Osteoblast (primary cell): Measurements from ENCODE around the gene MATR3. TPM values are rescaled to one million over a fixed set of nuclear protein-coding genes. Genes with fewer than 3 reads are reported as not detected.

Experiments used
- DNase-seq: peaks from one replicate; pipeline ENCODE4 v3.0.0; 2011; ENCODE audit warnings: low spot score, mixed read lengths; ENCODE audit not compliant: insufficient read length; ENCODE audit errors: missing footprints
- H2AFZ ChIP-seq: 2 replicates; pipeline ENCODE4 v1.6.0; 2011; ENCODE audit warnings: mild to moderate bottlenecking, low read length
- H3K27ac ChIP-seq: 2 replicates; pipeline ENCODE4 v1.5.1; 2011; ENCODE audit warnings: mild to moderate bottlenecking, low read depth, low read length, moderate library complexity
- H3K27me3 ChIP-seq: 2 replicates; pipeline ENCODE4 v1.6.0; 2012; ENCODE audit warnings: mild to moderate bottlenecking, control low read depth, inconsistent platforms, low read length, moderate library complexity; ENCODE audit not compliant: insufficient read depth
- H3K36me3 ChIP-seq: 2 replicates; pipeline ENCODE4 v1.5.1; 2011; ENCODE audit warnings: mild to moderate bottlenecking, low read length, control low read depth, moderate library complexity; ENCODE audit not compliant: insufficient read depth
- H3K4me1 ChIP-seq: 2 replicates; pipeline ENCODE4 v1.5.1; 2011; ENCODE audit warnings: mild to moderate bottlenecking, low read length, control low read depth, moderate library complexity; ENCODE audit not compliant: insufficient read depth
- H3K4me2 ChIP-seq: 2 replicates; pipeline ENCODE4 v1.6.0; 2011; ENCODE audit warnings: mild to moderate bottlenecking, low read length; ENCODE audit not compliant: insufficient read depth
- H3K4me3 ChIP-seq: fragments of 200-600 bp; sonication (generic); 3 replicates; pipeline ENCODE4 v1.5.1; 2012; ENCODE audit warnings: mild to moderate bottlenecking, low read length, inconsistent platforms; ENCODE audit not compliant: insufficient read depth
- H3K79me2 ChIP-seq: 2 replicates; pipeline ENCODE4 v1.6.0; 2012; ENCODE audit warnings: mild to moderate bottlenecking, low read length, control low read depth, inconsistent platforms; ENCODE audit not compliant: insufficient read depth
- H3K9me3 ChIP-seq: 2 replicates; pipeline ENCODE4 v1.5.1; 2011; ENCODE audit warnings: low read depth, low read length, control low read depth
- H4K20me1 ChIP-seq: 2 replicates; pipeline ENCODE4 v1.6.0; 2012; ENCODE audit warnings: mild to moderate bottlenecking, low read length, control low read depth; ENCODE audit not compliant: insufficient read depth
- total RNA-seq: library from RNA; depleted of rRNA; stranded (reverse); fragments of >200 nt; gene quantifications from 2 replicates; pipeline ENCODE4 v1.2.3, GENCODE V29; 2012
- TF ChIP-seq, protein P1 (sequence below): IDR thresholded peaks from 2 replicates; pipeline ENCODE4 v1.5.1; 2011; ENCODE audit warnings: mild to moderate bottlenecking, low read depth, low read length, moderate library complexity; ENCODE audit errors: extremely low read depth

Gene MATR3
- total RNA-seq, 1 donor, result 284 TPM

GRCh38 chr5:139298242-139298641, 4.7 kb downstream of the MATR3 start:
- H3K4me2 ChIP-seq, result peak overlapping the region; percentile 12
- H3K9me3 ChIP-seq, result no peaks in the 10 kb centered on the region
- no peak overlapping the region for H3K4me3 ChIP-seq
- H2AFZ ChIP-seq, result no peak overlapping the region
- peaks cover 87% of the 10 kb centered on the region for H4K20me1 ChIP-seq
- no peak overlapping the region for H3K27ac ChIP-seq
- no peak for DNase-seq
- H3K79me2 ChIP-seq, result peaks cover 98% of the 10 kb centered on the region
- H3K36me3 ChIP-seq, result no peaks in the 10 kb centered on the region
- H3K27me3 ChIP-seq, result no peaks in the 10 kb centered on the region
- TF ChIP-seq, protein P1, sequence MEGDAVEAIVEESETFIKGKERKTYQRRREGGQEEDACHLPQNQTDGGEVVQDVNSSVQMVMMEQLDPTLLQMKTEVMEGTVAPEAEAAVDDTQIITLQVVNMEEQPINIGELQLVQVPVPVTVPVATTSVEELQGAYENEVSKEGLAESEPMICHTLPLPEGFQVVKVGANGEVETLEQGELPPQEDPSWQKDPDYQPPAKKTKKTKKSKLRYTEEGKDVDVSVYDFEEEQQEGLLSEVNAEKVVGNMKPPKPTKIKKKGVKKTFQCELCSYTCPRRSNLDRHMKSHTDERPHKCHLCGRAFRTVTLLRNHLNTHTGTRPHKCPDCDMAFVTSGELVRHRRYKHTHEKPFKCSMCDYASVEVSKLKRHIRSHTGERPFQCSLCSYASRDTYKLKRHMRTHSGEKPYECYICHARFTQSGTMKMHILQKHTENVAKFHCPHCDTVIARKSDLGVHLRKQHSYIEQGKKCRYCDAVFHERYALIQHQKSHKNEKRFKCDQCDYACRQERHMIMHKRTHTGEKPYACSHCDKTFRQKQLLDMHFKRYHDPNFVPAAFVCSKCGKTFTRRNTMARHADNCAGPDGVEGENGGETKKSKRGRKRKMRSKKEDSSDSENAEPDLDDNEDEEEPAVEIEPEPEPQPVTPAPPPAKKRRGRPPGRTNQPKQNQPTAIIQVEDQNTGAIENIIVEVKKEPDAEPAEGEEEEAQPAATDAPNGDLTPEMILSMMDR, result no peak
- peaks cover 19% of the 10 kb centered on the region for H3K4me1 ChIP-seq

DNA sequence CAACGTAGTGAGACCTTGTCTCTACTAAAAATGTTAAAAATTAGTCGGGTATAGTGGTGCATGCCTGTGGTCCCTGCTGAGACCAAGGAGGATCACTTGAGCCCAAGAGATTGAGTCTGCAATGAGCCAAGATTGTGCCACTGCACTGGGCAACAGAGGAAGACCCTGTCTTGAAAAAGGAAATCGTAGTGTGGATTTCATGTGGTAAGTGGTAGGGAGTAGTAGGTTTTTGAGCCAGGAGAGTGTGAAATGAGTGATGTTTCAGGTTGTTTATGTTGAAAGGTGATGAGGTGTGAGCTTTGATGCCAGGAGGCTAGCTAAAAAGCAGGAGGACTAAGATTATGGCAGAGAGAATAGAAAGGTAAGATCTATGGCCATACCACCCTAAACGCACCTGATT, 5.9 kb downstream of the MATR3 start:
- H2AFZ ChIP-seq, result no peak overlapping the region
- peaks cover 98% of the 10 kb centered on the region for H4K20me1 ChIP-seq
- TF ChIP-seq, protein P1, result no peak

GRCh38 chr5:139301808-139302499, 8.4 kb downstream of the MATR3 start:
- no peaks in the 10 kb centered on the region for H3K9me3 ChIP-seq
- no peak for DNase-seq
- no peak overlapping the region for H3K4me3 ChIP-seq
- peaks cover 100% of the 10 kb centered on the region for H3K79me2 ChIP-seq
- TF ChIP-seq, protein P1, result no peak
- H3K4me2 ChIP-seq, result no peak overlapping the region
- no peaks in the 10 kb centered on the region for H3K27me3 ChIP-seq
- no peaks in the 10 kb centered on the region for H3K36me3 ChIP-seq
- peak overlapping the region; percentile 27 for H3K27ac ChIP-seq
- peaks cover 97% of the 10 kb centered on the region for H4K20me1 ChIP-seq
- H2AFZ ChIP-seq, result no peak overlapping the region
- peaks cover 15% of the 10 kb centered on the region for H3K4me1 ChIP-seq

More for the DNA sequence above, 5.9 kb downstream of the MATR3 start:
- Histone ChIP-seq H3K4me3 (no peak overlapping the region), H3K4me1 (peaks cover 23% of the 10 kb centered on the region), H3K27me3 (no peaks in the 10 kb centered on the region), H3K27ac (no peak overlapping the region), H3K36me3 (no peaks in the 10 kb centered on the region), H3K9me3 (no peaks in the 10 kb centered on the region), H3K4me2 (no peak overlapping the region), H3K79me2 (peaks cover 100% of the 10 kb centered on the region)
- DNase-seq, result no peak

DNA sequence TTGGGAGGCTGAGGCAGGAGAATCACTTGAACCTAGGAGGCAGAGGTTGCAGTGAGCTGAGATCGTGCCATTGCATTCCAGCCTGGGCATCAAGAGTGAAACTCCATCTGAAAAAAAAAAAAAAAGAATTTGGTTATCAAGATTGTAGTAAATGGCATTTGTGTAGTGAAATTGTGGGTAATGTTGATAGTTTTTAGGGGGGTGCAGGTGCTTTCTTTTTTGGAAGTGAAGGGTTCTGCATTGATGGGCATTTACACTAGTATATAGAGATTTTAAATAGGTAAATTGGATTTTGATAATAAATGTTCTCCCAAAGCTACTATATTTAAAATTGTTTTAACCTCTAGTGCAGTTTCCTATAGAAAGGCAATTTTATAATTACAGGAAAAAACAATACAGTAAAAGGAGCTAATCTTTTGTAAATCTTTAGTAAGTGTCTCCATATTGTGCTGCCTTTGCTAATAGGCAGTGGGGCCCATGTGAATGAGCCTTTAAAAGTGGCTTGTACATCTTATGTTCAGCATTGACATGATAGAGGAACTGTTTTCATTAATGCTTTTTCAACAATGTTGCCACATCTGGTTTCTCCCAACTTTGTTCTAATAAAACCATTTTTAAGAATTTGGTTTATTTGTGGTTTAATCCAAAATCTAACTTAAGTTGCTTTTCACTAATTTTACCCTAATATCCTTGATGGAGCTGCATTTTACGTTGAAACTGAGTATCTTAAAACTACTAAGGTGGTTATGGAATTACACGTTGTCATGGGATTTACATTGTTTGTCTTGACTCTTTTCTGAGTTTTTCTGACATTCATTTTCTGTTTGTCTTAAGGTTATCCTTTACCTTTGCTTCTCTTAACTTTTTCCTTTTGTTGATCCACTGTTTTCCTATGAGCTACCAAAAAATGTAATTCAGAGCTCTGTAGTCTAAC, 11.1 kb downstream of the MATR3 start:
- no peak overlapping the region for H2AFZ ChIP-seq
- no peaks in the 10 kb centered on the region for H3K27me3 ChIP-seq
- H3K36me3 ChIP-seq, result no peaks in the 10 kb centered on the region
- TF ChIP-seq, protein P1, result no peak
- peaks cover 95% of the 10 kb centered on the region for H4K20me1 ChIP-seq
- peaks cover 13% of the 10 kb centered on the region for H3K4me1 ChIP-seq
- H3K4me2 ChIP-seq, result no peak overlapping the region
- DNase-seq, result no peak
- no peak overlapping the region for H3K4me3 ChIP-seq
- H3K27ac ChIP-seq, result peak overlapping the region; percentile 3
- H3K9me3 ChIP-seq, result no peaks in the 10 kb centered on the region
- peaks cover 100% of the 10 kb centered on the region for H3K79me2 ChIP-seq
